Chondrocyte (in vitro differentiated cells): ENCODE data around the gene OR13C9. TPM values are rescaled to one million over a fixed set of nuclear protein-coding genes. Genes with fewer than 3 reads are reported as not detected.
A peak's percentile ranks its signal among the peaks of the same experiment; 100 is the strongest.
"Not testable (repeated sequence)": the region's sequence is repeated elsewhere in the genome, so short reads cannot be mapped to it uniquely, and the experiment has no call there.

Experiments used
- DNase-seq: peaks from one replicate; pipeline ENCODE4 v3.0.0; 2021; ENCODE audit warnings: mixed read lengths, low spot score
- H3K27ac Mint-ChIP-seq: one replicate; pipeline ENCODE4 v1.8.0; 2021; ENCODE audit warnings: mild to moderate bottlenecking, moderate library complexity, mixed read lengths; ENCODE audit not compliant: unreplicated experiment
- H3K27me3 Mint-ChIP-seq: 2 replicates; pipeline ENCODE4 v1.8.0; 2021; ENCODE audit warnings: low read depth, mixed read lengths
- H3K36me3 Mint-ChIP-seq: 2 replicates; pipeline ENCODE4 v1.8.0; 2021; ENCODE audit warnings: low read depth, mixed read lengths
- H3K4me1 Mint-ChIP-seq: 2 replicates; pipeline ENCODE4 v1.8.0; 2021; ENCODE audit warnings: low read depth, mild to moderate bottlenecking, mixed read lengths
- H3K4me3 Mint-ChIP-seq: one replicate; pipeline ENCODE4 v1.8.0; 2021; ENCODE audit warnings: mild to moderate bottlenecking, moderate library complexity, mixed read lengths; ENCODE audit not compliant: unreplicated experiment
- H3K9me3 Mint-ChIP-seq: 2 replicates; pipeline ENCODE4 v1.8.0; 2021; ENCODE audit warnings: low read depth, mixed read lengths
- long read RNA-seq: library from polyadenylated mRNA; stranded (forward); transcript quantifications from one replicate; pipeline ENCODE4 v2.0.0, GENCODE V29; 2021
- total RNA-seq: library from RNA; stranded (reverse); gene quantifications from 3 replicates; pipeline ENCODE4 v1.2.1, GENCODE V29; 2021
- TF ChIP-seq, protein P1 (sequence below): fragments of 200-600 bp; sonication (generic); IDR thresholded peaks from 2 replicates; pipeline ENCODE4 v1.5.0; 2021; ENCODE audit warnings: antibody characterized with exemption, mild to moderate bottlenecking, moderate library complexity

OR13C9 gene, protein sequence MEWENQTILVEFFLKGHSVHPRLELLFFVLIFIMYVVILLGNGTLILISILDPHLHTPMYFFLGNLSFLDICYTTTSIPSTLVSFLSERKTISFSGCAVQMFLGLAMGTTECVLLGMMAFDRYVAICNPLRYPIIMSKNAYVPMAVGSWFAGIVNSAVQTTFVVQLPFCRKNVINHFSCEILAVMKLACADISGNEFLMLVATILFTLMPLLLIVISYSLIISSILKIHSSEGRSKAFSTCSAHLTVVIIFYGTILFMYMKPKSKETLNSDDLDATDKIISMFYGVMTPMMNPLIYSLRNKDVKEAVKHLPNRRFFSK
- total RNA-seq: not detected in 3 replicates
- long read RNA-seq: 0 reads

DNA sequence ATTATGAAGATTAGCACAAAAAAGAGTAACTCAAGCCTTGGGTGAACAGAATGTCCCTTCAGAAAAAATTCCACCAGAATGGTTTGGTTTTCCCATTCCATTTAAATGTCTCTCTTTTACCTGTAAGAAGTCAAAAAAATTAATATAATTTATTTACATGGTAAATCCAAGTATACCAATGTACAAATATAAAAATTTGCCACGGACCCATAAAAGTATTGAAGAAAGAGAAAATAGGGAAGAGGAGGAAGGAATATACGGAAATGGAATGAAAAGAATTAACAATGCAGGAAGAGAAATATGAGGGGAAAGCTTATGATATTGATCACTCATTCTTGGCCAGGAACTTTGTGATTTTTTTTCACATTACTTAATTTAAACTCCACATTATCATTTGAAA is at the start of gene OR13C9:
TSS of gene OR13C9 (minus strand) at position 101 of the 400 bp plus-strand sequence. CDS start at position 101, 0 bp downstream.
- Mint-ChIP-seq H3K36me3 (no peaks in the 10 kb centered on the region), H3K27me3 (peaks cover 6% of the 10 kb centered on the region), H3K27ac (no peak within 1 kb of the TSS), H3K9me3 (no peaks in the 10 kb centered on the region), H3K4me1 (no peaks in the 10 kb centered on the region), H3K4me3 (no peak within 1 kb of the TSS)
- no peak for DNase-seq
- TF ChIP-seq, protein P1, sequence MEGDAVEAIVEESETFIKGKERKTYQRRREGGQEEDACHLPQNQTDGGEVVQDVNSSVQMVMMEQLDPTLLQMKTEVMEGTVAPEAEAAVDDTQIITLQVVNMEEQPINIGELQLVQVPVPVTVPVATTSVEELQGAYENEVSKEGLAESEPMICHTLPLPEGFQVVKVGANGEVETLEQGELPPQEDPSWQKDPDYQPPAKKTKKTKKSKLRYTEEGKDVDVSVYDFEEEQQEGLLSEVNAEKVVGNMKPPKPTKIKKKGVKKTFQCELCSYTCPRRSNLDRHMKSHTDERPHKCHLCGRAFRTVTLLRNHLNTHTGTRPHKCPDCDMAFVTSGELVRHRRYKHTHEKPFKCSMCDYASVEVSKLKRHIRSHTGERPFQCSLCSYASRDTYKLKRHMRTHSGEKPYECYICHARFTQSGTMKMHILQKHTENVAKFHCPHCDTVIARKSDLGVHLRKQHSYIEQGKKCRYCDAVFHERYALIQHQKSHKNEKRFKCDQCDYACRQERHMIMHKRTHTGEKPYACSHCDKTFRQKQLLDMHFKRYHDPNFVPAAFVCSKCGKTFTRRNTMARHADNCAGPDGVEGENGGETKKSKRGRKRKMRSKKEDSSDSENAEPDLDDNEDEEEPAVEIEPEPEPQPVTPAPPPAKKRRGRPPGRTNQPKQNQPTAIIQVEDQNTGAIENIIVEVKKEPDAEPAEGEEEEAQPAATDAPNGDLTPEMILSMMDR: no peak

DNA sequence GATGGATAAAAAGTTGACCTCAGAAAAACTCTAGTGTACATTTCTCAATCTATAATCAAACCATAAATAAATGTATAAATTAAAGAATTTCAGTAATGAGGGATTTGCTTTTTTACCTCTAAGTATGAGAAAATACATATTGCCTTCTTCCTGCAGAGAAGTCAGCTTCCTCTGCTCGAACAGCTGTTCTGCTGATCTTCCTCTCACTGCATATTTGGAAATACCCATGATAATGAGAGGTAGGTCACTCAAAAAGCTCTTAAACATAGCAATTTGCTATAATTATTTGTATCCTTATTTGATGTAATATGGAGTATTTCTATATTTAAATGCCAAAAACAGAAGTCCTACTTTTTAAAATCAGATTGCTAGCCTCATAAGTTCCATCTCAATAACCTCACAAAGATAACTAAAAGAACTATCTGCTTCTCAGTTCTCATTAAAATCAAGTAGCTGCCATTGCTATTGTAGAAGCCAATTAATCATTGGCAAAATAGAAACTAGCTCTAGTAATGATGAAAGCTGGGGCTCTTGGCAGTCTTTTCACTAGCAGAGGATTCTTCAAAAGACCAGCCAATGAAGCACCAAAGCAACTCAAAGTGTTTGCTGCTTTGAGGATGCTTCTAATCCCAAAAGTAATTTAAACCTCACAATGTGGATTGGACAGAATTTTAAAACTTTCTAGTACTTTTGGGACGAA is 40.6 kb upstream of the OR13C9 start:
- no peak for DNase-seq
- Mint-ChIP-seq H3K9me3 (peaks cover under 1% of the 10 kb centered on the region), H3K27ac (no peak overlapping the region)

DNA sequence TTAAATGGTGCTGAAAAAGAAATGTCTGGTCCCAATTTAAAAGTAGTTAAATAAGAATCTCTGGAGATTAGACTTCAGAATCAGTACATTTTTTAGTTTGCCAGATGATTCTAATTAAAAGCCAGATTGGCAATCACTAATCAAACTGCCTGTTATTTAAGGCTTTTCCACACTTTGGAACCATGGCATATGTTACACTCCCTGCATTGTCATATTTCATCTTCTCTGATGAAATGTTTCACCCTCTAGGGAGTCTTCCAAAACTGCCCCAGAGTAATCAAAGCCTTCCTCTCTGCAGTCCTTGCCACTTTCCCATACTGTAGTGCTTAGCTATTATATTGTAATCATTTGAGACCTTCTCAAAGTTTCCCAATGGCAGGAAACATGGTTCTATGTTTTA is 17.5 kb upstream of the OR13C9 start:
- Mint-ChIP-seq H3K27ac (no peak overlapping the region), H3K4me3 (no peak overlapping the region), H3K4me1 (no peaks in the 10 kb centered on the region), H3K9me3 (peaks cover 13% of the 10 kb centered on the region), H3K27me3 (peaks cover 5% of the 10 kb centered on the region), H3K36me3 (no peaks in the 10 kb centered on the region)
- TF ChIP-seq, protein P1: no peak
- no peak for DNase-seq

More for the DNA sequence above, 40.6 kb upstream of the OR13C9 start:
- Mint-ChIP-seq H3K4me3 (no peak overlapping the region), H3K4me1 (no peaks in the 10 kb centered on the region), H3K27me3 (peaks cover 22% of the 10 kb centered on the region), H3K36me3 (no peaks in the 10 kb centered on the region)
- TF ChIP-seq, protein P1: no peak

DNA sequence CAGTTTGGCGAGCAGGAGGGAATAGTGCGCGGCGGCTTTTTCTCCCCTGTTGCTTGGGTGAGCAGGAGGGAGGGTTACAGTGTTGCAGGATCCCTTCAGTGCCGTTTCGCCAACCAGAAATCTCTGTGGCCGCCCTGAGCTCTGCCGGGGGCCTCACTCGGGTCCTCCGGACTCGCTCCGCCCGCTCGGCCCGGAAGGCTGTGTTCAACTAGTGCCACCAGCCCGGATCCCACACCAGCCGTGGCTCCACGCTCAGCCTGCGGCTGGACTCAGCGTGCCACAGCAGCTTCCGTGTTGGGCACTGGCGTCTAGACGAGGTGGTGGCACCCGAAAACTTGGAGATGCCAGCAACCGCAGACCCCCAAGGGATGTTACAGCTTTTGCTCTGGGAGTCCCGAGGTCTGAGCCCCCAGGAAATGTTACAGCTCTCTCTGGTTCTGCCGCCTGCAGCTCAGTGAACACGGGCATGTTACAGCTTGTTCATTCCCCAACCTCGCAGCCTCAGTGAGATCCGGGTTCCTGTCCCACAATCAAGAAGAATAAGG is 16.0 kb upstream of the OR13C9 start:
- H3K4me3 Mint-ChIP-seq: no peak overlapping the region
- H3K4me1 Mint-ChIP-seq: no peaks in the 10 kb centered on the region
- H3K9me3 Mint-ChIP-seq: peaks cover 2% of the 10 kb centered on the region
- peak; percentile 82 for DNase-seq
- TF ChIP-seq, protein P1: no peak
- H3K36me3 Mint-ChIP-seq: no peaks in the 10 kb centered on the region
- no peak overlapping the region for H3K27ac Mint-ChIP-seq
- H3K27me3 Mint-ChIP-seq: peaks cover 11% of the 10 kb centered on the region

DNA sequence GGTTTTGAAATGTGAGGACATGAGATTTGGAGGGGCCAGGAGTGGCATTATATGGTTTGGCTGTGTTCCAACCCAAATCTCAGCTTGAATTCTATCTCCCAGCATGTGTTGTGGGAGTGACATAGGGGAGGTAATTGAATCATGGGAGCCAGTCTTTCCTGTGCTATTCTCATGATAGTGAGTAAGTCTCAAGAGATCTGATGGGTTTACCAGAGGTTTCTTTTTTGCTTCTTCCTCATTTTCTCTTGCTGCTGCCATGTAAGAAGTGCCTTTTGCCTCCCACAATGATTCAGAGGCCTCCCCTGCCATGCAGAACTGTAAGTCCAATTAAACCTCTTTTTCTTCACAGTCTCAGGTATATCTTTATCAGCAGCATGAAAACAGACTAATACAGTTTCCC is 8.0 kb upstream of the OR13C9 start:
- peaks cover 15% of the 10 kb centered on the region for H3K27me3 Mint-ChIP-seq
- H3K27ac Mint-ChIP-seq, H3K4me3 Mint-ChIP-seq, H3K4me1 Mint-ChIP-seq, H3K9me3 Mint-ChIP-seq, H3K36me3 Mint-ChIP-seq, DNase-seq: not testable (repeated sequence)
